HepG2 (cell line): ENCODE results near the gene MTFR1L. TPM values are rescaled to one million over a fixed set of nuclear protein-coding genes. Genes with fewer than 3 reads are reported as not detected.

Experiments
- ATAC-seq: fragments of 200-7000 bp; cut with Tn5 transposase; 3 replicates; pipeline ENCODE4 v1.9.1; 2020; ENCODE audit warnings: mild to moderate bottlenecking, moderate library complexity
- BruUV-seq: library from RNA; stranded (reverse); fragments of 400-500 nt; replicated peaks from 2 replicates; lab custom pipeline; 2021; lab: Mats Ljungman, UMichigan
- CTCF ChIA-PET: fragments of 300-600 bp; formaldehyde crosslinking; extraction: SDS; loops from one replicate; lab custom pipeline; 2021; ENCODE audit warnings: low total read pairs, inconsistent platforms, low intra/inter-chr PET ratio; lab: Yijun Ruan, JAX
- POLR2A ChIA-PET: fragments of 350-600 bp; sonication (Branson Sonifier 250); formaldehyde crosslinking; loops from one replicate; lab custom pipeline; 2020; ENCODE audit warnings: antibody characterized with exemption, inconsistent platforms; lab: Yijun Ruan, JAX
- DNase-seq: peaks from one replicate; pipeline ENCODE4 v3.0.0-alpha.2; 2015; ENCODE audit warnings: low spot score
- FAIRE-seq: peaks from 3 replicates; lab custom pipeline; 2011; peaks lifted over from hg19 to GRCh38; lab: Jason Lieb, UNC
- H2AFZ ChIP-seq: one replicate; pipeline ENCODE4 v1.6.1; 2011; ENCODE audit warnings: low read length, inconsistent platforms
- H3K27ac ChIP-seq: fragments of 300-600 bp; 3 replicates; pipeline ENCODE4 v1.8.0; 2011; ENCODE audit warnings: mixed run types, mild to moderate bottlenecking, mixed read lengths, low read length, inconsistent platforms; ENCODE audit not compliant: insufficient read depth; ENCODE audit errors: extremely low read length
- H3K27me3 ChIP-seq, 2 experiments: fragments of 200-600 bp in 1 of 2; 2 replicates in 1 of 2; 3 replicates in 1 of 2; pipeline versions ENCODE4 v1.6.0 to v1.8.0; 2011; ENCODE audit warnings: low read length in 2 of 2, mild to moderate bottlenecking in 2 of 2, moderate library complexity in 2 of 2, inconsistent platforms in 1 of 2; ENCODE audit not compliant: insufficient read depth in 2 of 2, control insufficient read depth in 1 of 2
- H3K36me3 ChIP-seq, 2 experiments: fragments of 200-600 bp in 1 of 2; replicated peaks in 1 of 2; 2 replicates in 1 of 2; 3 replicates in 1 of 2; pipeline versions ENCODE4 v1.5.1 to v1.8.0; 2011; ENCODE audit warnings: low read length in 2 of 2, inconsistent platforms in 1 of 2; ENCODE audit not compliant: insufficient read depth in 2 of 2, control insufficient read depth in 1 of 2
- H3K4me1 ChIP-seq: 2 replicates; pipeline ENCODE4 v1.5.1; 2012; ENCODE audit warnings: low read length, inconsistent platforms; ENCODE audit not compliant: insufficient read depth
- H3K4me2 ChIP-seq: 2 replicates; pipeline ENCODE4 v1.6.0; 2011; ENCODE audit warnings: low read depth, low read length, inconsistent platforms
- H3K4me3 ChIP-seq, 3 experiments: fragments of 200-600 bp in 1 of 3; sonication (generic), shearing (Covaris generic) in 1 of 3; replicated peaks in 1 of 3; 2 replicates each; pipeline ENCODE4 v1.5.1; 2011 to 2016; ENCODE audit warnings: low read length in 3 of 3, inconsistent platforms in 2 of 3, low read depth in 2 of 3, mild to moderate bottlenecking in 2 of 3, control low read depth in 1 of 3, mixed read lengths in 1 of 3; ENCODE audit not compliant: insufficient read depth in 1 of 3
- H3K79me2 ChIP-seq: one replicate; pipeline ENCODE4 v1.6.1; 2011; ENCODE audit warnings: low read length, inconsistent platforms; ENCODE audit not compliant: insufficient read depth
- H3K9ac ChIP-seq: 2 replicates; pipeline ENCODE4 v1.6.0; 2011; ENCODE audit warnings: mild to moderate bottlenecking, low read depth, low read length, inconsistent platforms; ENCODE audit not compliant: insufficient read depth
- H3K9me3 ChIP-seq: 2 replicates; pipeline ENCODE4 v1.5.1; 2012; ENCODE audit warnings: mild to moderate bottlenecking, low read length
- H4K20me1 ChIP-seq: 2 replicates; pipeline ENCODE4 v1.6.0; 2011; ENCODE audit warnings: inconsistent platforms, mild to moderate bottlenecking, low read length, moderate library complexity; ENCODE audit not compliant: insufficient read depth
- ATF3 ChIP-seq: sonication (generic); formaldehyde crosslinking; IDR thresholded peaks from 2 replicates; pipeline ENCODE4 v1.4.0; 2020; ENCODE audit warnings: missing genetic modification reagents
- CSRNP2 ChIP-seq: sonication (generic); formaldehyde crosslinking; conservative IDR thresholded peaks from 2 replicates; pipeline ENCODE4 v1.8.0; 2022; ENCODE audit warnings: low read depth, missing genetic modification reagents
- DMTF1 ChIP-seq: sonication (generic); formaldehyde crosslinking; IDR thresholded peaks from 2 replicates; pipeline ENCODE4 v1.4.0; 2020; ENCODE audit warnings: mild to moderate bottlenecking, missing genetic modification reagents
- GABPB1 ChIP-seq: IDR thresholded peaks from 2 replicates; pipeline ENCODE4 v1.6.1; 2016; ENCODE audit warnings: mild to moderate bottlenecking, missing genetic modification reagents, moderate library complexity, missing compliant biosample characterization
- HMGXB4 ChIP-seq, 2 experiments: sonication (generic) in 1 of 2; formaldehyde crosslinking in 1 of 2; IDR thresholded peaks; 2 replicates each; pipeline versions ENCODE4 v1.4.0 to v1.6.1; 2018 to 2020; ENCODE audit warnings: missing genetic modification reagents in 2 of 2, borderline replicate concordance in 1 of 2, low read depth in 1 of 2, mild to moderate bottlenecking in 1 of 2, missing biosample characterization in 1 of 2
- KLF12 ChIP-seq: sonication (generic); formaldehyde crosslinking; IDR thresholded peaks from 2 replicates; pipeline ENCODE4 v1.4.0; 2020; ENCODE audit warnings: missing genetic modification reagents, borderline replicate concordance
- SMAD3 ChIP-seq: sonication (generic); formaldehyde crosslinking; IDR thresholded peaks from 2 replicates; pipeline ENCODE4 v1.4.0; 2020; ENCODE audit warnings: missing genetic modification reagents
- SP1 ChIP-seq, 2 experiments: fragments of 450-650 bp in 1 of 2; sonication (generic) in 1 of 2; formaldehyde crosslinking in 1 of 2; IDR thresholded peaks; 2 replicates each; pipeline versions ENCODE4 v1.4.0 to v1.6.1; 2016 to 2020; ENCODE audit warnings: missing genetic modification reagents in 1 of 2
- SSRP1 ChIP-seq: IDR thresholded peaks from 2 replicates; pipeline ENCODE4 v1.6.1; 2016; ENCODE audit warnings: control low read depth
- TFDP1 ChIP-seq: IDR thresholded peaks from 2 replicates; pipeline ENCODE4 v1.6.1; 2016; ENCODE audit warnings: missing compliant biosample characterization, missing genetic modification reagents, borderline replicate concordance
- ZBTB2 ChIP-seq: sonication (generic); formaldehyde crosslinking; IDR thresholded peaks from 2 replicates; pipeline ENCODE4 v1.8.0; 2022; ENCODE audit warnings: low read depth, missing genetic modification reagents
- ZSCAN29 ChIP-seq: sonication (generic); formaldehyde crosslinking; conservative IDR thresholded peaks from 2 replicates; pipeline ENCODE4 v1.4.0; 2020; ENCODE audit warnings: mild to moderate bottlenecking, missing genetic modification reagents
- WGBS: methylation state at CpG from one replicate; pipeline ENCODE4 v1.1.6; 2017; ENCODE audit warnings: low lambda C conversion rate; 5-methylcytosine and 5-hydroxymethylcytosine counted together
- in situ Hi-C: cut with HindIII; loops from 2 replicates; pipeline ENCODE4 v1.10.0; 2017; ENCODE audit warnings: low pct_unique_long_range_greater_than_20kb; ENCODE audit not compliant: extremely low pct_ligation_motif_present
- intact Hi-C: fragments of 100-400 bp; cut with micrococcal nuclease; formaldehyde crosslinking; loops from one replicate; pipeline ENCODE4 v1.10.0; 2022; ENCODE audit not compliant: unreplicated experiment
- polyA plus RNA-seq, 8 experiments: library from polyadenylated mRNA; depleted of rRNA in 3 of 8; stranded (reverse) in 7 of 8; unstranded in 1 of 8; fragments of >200 nt; fragmentation: Illumina TruSeq in 4 of 8; extraction: Trizol in 4 of 8; gene quantifications; 2 replicates each; pipeline versions ENCODE4 v1.2.1 to v1.2.3, GENCODE V29; 2011 to 2016; ENCODE audit warnings: low read depth in 4 of 8, missing spikeins in 1 of 8, mixed read lengths in 1 of 8; ENCODE audit not compliant: insufficient read depth in 1 of 8
- total RNA-seq, 5 experiments: library from RNA; depleted of rRNA; stranded (reverse); fragments of >200 nt; fragmentation: Illumina TruSeq; extraction: Trizol; gene quantifications; 2 replicates each; pipeline ENCODE4 v1.2.3, GENCODE V29; 2016; ENCODE audit warnings: low read depth in 1 of 5

MTFR1L gene
- total and polyA plus RNA-seq, 2 of the 13 experiments (the other 11 are each of a cell fraction or from before 2014, with no cell fraction given): 38.0 to 55.7 TPM

- Histone ChIP-seq H3K79me2 (peaks cover 3% of the 10 kb centered on the region), H3K4me3 (no peak overlapping the region), H3K4me2 (no peak overlapping the region), H3K36me3 (no peaks in the 10 kb centered on the region), H3K27me3 (no peaks in the 10 kb centered on the region; a peak in 1 of 5 replicates)
- CTCF ChIA-PET: no interaction called here
- no peak for DNase-seq
- POLR2A ChIA-PET: no interaction called here
- TF ChIP-seq SMAD3 (no peak), CSRNP2 (CRISPR knock-in tag) (no peak), KLF12 (CRISPR knock-in tag) (no peak), TFDP1 (CRISPR knock-in tag) (no peak), ZSCAN29 (CRISPR knock-in tag) (no peak), ZBTB2 (no peak), SSRP1 (CRISPR knock-in tag) (no peak), ATF3 (CRISPR knock-in tag) (no peak), DMTF1 (CRISPR knock-in tag) (no peak), SP1 (IDR thresholded peaks at IDR 0.05) (no peak), SP1 (CRISPR knock-in tag; IDR thresholded peaks at IDR 0.05) (no peak), GABPB1 (CRISPR knock-in tag) (no peak), HMGXB4 (CRISPR knock-in tag; IDR thresholded peaks at IDR 0.05; ENCODE audit: borderline replicate concordance in 1 of 2, low read depth in 1 of 2) (no peak)
- TF ChIP-seq, all 625 proteins: peak for 0
- Histone ChIP-seq H3K4me1 (peaks cover 13% of the 10 kb centered on the region), H3K9me3 (no peaks in the 10 kb centered on the region), H3K9ac (no peak overlapping the region), H3K27ac (no peak overlapping the region), H2AFZ (no peak overlapping the region), H4K20me1 (no peaks in the 10 kb centered on the region)
- in situ Hi-C loops (loop anchor here (25.0 kb wide), 1 partner anchor 203 kb away; the partner anchor contains the start of gene MAN1C1), intact Hi-C loops (no loop called here)
- BruUV-seq: no TSS peak
- WGBS: 93% methylated on average over 18 of the region's 24 CpGs
- no peak for FAIRE-seq
- ATAC-seq: no peak
Measured at GRCh38 chr1:25815208-25816111, 4.3 kb upstream of the MTFR1L start.
